ENCODE measurements around the gene CEMP1.
"Not testable (repeated sequence)": the region's sequence is repeated elsewhere in the genome, so short reads cannot be mapped to it uniquely, and the experiment has no call there.

DNA sequence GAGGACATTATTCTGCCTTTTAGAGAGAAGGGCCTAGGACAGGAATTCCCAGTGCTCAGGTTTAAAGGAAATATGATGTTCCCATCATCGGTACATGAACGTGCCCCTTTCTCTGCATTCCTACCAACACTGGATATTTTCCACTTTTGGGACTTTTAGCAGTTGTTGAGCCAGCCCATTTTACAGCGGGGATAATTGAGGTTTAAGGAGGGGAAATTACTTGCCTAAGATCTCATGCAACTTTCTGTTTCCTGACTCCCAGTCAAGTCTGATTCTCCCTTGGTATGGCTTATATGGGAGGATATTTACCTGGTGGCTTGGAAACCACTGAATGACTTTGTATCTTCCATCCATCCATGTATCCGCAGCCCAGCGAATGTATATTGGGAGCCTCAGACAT lies 3.1 kb upstream of the CEMP1 start:
- TF ChIP-seq, protein P1, sequence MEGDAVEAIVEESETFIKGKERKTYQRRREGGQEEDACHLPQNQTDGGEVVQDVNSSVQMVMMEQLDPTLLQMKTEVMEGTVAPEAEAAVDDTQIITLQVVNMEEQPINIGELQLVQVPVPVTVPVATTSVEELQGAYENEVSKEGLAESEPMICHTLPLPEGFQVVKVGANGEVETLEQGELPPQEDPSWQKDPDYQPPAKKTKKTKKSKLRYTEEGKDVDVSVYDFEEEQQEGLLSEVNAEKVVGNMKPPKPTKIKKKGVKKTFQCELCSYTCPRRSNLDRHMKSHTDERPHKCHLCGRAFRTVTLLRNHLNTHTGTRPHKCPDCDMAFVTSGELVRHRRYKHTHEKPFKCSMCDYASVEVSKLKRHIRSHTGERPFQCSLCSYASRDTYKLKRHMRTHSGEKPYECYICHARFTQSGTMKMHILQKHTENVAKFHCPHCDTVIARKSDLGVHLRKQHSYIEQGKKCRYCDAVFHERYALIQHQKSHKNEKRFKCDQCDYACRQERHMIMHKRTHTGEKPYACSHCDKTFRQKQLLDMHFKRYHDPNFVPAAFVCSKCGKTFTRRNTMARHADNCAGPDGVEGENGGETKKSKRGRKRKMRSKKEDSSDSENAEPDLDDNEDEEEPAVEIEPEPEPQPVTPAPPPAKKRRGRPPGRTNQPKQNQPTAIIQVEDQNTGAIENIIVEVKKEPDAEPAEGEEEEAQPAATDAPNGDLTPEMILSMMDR (IDR thresholded peaks at IDR 0.05), result not testable (repeated sequence)
- not testable (repeated sequence) for TF ChIP-seq POLR2A (IDR thresholded peaks at IDR 0.05)

All from body of pancreas (tissue), 4 donors.